ENCODE data around the gene TTC3.

DNA sequence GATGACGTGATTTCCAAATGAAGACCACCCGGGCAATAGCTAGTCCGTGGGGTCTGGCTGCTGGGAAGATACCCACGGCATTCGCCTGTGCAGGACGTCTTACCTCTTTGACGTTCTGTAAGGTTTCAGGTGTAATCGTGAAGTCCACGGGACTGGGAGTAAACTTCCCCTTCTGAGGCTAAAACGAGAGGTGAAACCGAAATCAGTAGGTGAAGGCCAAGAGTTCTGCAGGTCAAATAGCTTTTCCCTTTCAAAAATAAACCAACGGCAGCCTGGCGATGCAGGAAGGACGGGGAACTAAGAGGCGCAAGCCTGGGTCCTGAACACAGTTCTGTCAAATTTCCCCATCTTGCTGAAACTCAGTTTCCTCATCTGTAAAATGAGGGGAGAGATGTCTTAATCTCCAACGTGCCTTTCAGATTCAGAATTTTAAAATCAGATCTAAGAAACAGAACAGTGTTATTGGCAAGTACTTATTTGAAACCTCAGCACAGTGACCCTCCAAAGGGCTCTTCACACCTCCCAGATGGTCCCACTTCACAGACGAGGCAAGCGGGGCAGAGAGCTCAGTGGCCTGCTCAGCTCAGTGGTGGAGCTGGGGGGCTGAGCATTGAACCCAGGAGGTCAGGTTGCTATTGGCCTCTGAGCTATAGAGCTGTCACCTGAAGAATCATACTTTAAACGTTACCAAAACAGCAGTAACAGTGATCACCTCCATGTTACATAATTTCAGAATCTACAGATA is 159.4 kb downstream of the TTC3 start:
- TF ChIP-seq, protein P1, sequence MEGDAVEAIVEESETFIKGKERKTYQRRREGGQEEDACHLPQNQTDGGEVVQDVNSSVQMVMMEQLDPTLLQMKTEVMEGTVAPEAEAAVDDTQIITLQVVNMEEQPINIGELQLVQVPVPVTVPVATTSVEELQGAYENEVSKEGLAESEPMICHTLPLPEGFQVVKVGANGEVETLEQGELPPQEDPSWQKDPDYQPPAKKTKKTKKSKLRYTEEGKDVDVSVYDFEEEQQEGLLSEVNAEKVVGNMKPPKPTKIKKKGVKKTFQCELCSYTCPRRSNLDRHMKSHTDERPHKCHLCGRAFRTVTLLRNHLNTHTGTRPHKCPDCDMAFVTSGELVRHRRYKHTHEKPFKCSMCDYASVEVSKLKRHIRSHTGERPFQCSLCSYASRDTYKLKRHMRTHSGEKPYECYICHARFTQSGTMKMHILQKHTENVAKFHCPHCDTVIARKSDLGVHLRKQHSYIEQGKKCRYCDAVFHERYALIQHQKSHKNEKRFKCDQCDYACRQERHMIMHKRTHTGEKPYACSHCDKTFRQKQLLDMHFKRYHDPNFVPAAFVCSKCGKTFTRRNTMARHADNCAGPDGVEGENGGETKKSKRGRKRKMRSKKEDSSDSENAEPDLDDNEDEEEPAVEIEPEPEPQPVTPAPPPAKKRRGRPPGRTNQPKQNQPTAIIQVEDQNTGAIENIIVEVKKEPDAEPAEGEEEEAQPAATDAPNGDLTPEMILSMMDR (conservative IDR thresholded peaks at IDR 0.05): no peak
- TF ChIP-seq EZH2 (IDR thresholded peaks at IDR 0.05; ENCODE audit: low read depth): no peak

Data from PC-9 (cell line).